Ovary (tissue), 9 donors: ENCODE data around the gene CCBE1. TPM values are rescaled to one million over a fixed set of nuclear protein-coding genes. Genes with fewer than 3 reads are reported as not detected.

Source experiments
- DNase-seq, 5 donors: peaks; one replicate each; pipeline ENCODE4 v3.0.0-alpha.2; 2019 to 2020
- H3K27ac ChIP-seq, 2 donors: fragments of 200-600 bp; one replicate each; pipeline versions ENCODE4 v1.5.1 to v1.8.0; 2019 to 2022
- H3K27me3 ChIP-seq: fragments of 200-600 bp; one replicate; pipeline ENCODE4 v1.8.0; 2022
- H3K36me3 ChIP-seq: fragments of 200-600 bp; sonication (generic); one replicate; pipeline ENCODE4 v1.5.1; 2019
- H3K4me1 ChIP-seq: one replicate; pipeline ENCODE4 v1.8.1; 2013; ENCODE audit warnings: mild to moderate bottlenecking, moderate library complexity; ENCODE audit not compliant: insufficient read depth
- H3K4me3 ChIP-seq: fragments of 200-600 bp; sonication (generic); one replicate; pipeline ENCODE4 v1.5.1; 2017
- H3K9me3 ChIP-seq, 2 donors: fragments of 200-600 bp in 1 of 2; sonication (generic) in 1 of 2; one replicate each; pipeline versions ENCODE4 v1.5.1 to v1.8.1; 2013 to 2019; ENCODE audit warnings: mild to moderate bottlenecking in 1 of 2, moderate library complexity in 1 of 2
- CTCF ChIP-seq, 3 donors: fragments of 450-650 bp in 2 of 3; fragments of 200-600 bp in 1 of 3; IDR thresholded peaks; one replicate each; pipeline versions ENCODE4 v1.5.1 to v1.8.0; 2016 to 2022; ENCODE audit warnings: antibody characterized with exemption in 3 of 3, mild to moderate bottlenecking in 1 of 3
- EP300 ChIP-seq: sonication (generic); formaldehyde crosslinking; IDR thresholded peaks from one replicate; pipeline ENCODE4 v1.6.1; 2017; ENCODE audit warnings: antibody characterized with exemption
- POLR2A ChIP-seq: fragments of 450-650 bp; IDR thresholded peaks from one replicate; pipeline ENCODE4 v1.6.1; 2017; ENCODE audit warnings: antibody characterized with exemption, mild to moderate bottlenecking, moderate library complexity
- WGBS, 3 donors: extraction: QIAGEN DNeasy Blood & Tissue Kit in 1 of 3; methylation state at CpG; one replicate each; pipeline versions ENCODE4 v1.1.5 to v1.1.7; 2013 to 2017; 5-methylcytosine and 5-hydroxymethylcytosine counted together
- intact Hi-C, 4 donors: fragments of 100-400 bp; cut with DNase I; formaldehyde crosslinking; loops; one replicate each; pipeline versions ENCODE4 v1.11.0 to v1.15.1; 2022 to 2023
- polyA plus RNA-seq, 2 donors: library from polyadenylated mRNA; stranded (reverse); fragments of 200-250 nt in 1 of 2; fragments of 350-450 nt in 1 of 2; fragmentation: Illumina TruSeq in 1 of 2; extraction: RNeasy Lipid Tissue Mini Kit (QIAGEN cat#74804) in 1 of 2; gene quantifications; one replicate each; pipeline ENCODE4 v1.2.3, GENCODE V29; 2013 to 2014
- total RNA-seq, 7 donors: library from RNA; depleted of rRNA in 2 of 7; stranded (reverse); fragments of >200 nt in 2 of 7; fragmentation: NEBNext Ultra II Directional in 3 of 7; extraction: Animal tissue kit (Norgen Biotek cat#: 25700) in 3 of 7; gene quantifications; one replicate each; pipeline versions ENCODE4 v1.1.0 to v1.2.4, GENCODE V29; 2016 to 2023
- donor health status: DM: no; HTN: no; CAD: no; lungs with moderate emphysema.
- donor health status: DM: no; HTN: no; CAD: no.
- donor health status: Bipolar disorder and iron deficiency.
- donor health status: DM: yes; HTN: yes; CAD: no.
- donor health status: DM: no; HTN: no; CAD: no.
- donor health status: DM: yes; HTN: yes; CAD: no.

CCBE1 gene
- total and polyA plus RNA-seq, 9 donors = 15.9 to 109 (median 43.9) TPM

GRCh38 chr18:59455728-59456276 lies 241.4 kb downstream of the CCBE1 start:
- 80 to 84% (median 83%) methylated on average over 12 of the region's 12 CpGs for WGBS, 3 donors
- no peak overlapping the region for H3K27ac ChIP-seq
- no peaks in the 10 kb centered on the region for H3K27me3 ChIP-seq
- intact Hi-C loops = loop anchor here in 2 of 4 donors (5.0 kb wide), 1 partner anchor 366 kb away; no protein-coding TSS in a partner anchor
- no peaks in the 10 kb centered on the region for H3K36me3 ChIP-seq
- DNase-seq = peak in 2 of 5 donors; percentile 35 to 50
- TF ChIP-seq EP300 (no peak), POLR2A (no peak)
- no peaks in the 10 kb centered on the region for H3K9me3 ChIP-seq
- peaks cover 6% of the 10 kb centered on the region for H3K4me1 ChIP-seq
- no peak overlapping the region for H3K4me3 ChIP-seq

DNA sequence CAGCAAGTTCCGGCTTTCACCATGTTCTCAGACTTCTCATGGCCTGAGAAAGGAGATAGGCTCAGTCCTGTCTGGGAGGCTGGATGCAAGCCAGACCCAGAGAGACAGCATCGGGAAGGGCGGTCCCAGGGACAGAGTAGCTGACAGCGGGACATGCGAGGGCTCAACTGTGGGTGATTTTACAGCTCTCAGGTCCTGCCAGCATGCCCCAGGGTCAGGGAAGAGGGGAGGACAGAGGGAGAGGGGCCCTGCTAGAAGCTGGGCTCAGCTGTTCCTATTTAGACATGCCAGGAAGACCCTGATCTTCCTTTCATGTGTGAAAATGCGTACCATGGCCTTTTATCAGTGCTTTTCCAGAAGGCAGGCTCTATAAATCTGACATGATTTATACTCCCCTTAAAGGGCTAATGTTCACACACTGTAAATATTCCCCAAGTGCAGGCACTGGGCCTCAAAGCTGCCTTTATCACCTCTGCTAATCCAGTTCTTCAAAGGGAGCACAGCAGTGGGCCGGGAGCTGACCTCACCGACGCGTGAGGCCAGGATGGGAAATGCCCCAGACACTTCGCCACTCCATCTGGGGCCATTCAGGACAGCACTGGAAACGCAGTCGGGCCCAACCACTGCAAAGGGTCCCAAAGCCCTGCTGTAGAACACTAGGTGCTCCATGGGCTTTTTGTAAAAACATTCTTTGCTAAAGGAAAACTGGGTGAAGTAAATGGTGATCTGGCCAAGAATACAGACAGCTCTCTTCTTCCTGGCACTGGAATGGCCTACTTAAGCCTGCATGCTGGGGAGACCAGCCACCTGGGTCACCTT lies 242.1 kb downstream of the CCBE1 start:
- H3K36me3 ChIP-seq = no peaks in the 10 kb centered on the region
- H3K27me3 ChIP-seq = no peaks in the 10 kb centered on the region
- no peaks in the 10 kb centered on the region for H3K9me3 ChIP-seq
- H3K27ac ChIP-seq = no peak overlapping the region
- intact Hi-C loops = loop anchor here in 3 of 4 donors (5.0 kb wide), 1 partner anchor 367 kb away; no protein-coding TSS in a partner anchor
- peaks cover 4% of the 10 kb centered on the region for H3K4me1 ChIP-seq
- H3K4me3 ChIP-seq = no peak overlapping the region
- no peak for DNase-seq
- TF ChIP-seq POLR2A (no peak), EP300 (no peak), CTCF (IDR thresholded peaks at IDR 0.05) (no peak)
- 75 to 83% (median 78%) methylated on average over 13 of the region's 13 CpGs for WGBS, 3 donors

DNA sequence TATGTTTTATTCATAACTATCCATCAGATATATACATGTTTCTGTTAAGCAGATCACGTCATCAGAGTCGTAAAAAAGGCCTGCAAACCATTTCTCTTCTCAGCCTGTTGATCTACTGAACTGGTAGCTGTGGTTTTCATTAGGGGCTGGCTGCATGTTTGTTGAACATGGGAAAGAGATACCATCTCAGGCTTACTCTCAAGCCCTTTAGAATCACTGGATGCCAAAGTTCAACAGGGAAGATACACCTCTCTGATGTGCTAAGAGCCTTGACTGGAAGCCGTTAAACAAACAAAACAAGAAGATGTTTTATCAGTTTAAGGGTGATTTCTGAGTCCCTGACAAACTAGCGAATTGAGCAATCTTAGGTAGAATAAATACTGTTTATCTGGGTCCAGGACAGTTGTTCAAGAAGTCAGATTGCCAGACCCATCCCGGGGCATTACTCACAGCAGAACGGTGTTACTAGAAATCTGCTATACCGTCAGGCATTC lies 243.7 kb downstream of the CCBE1 start:
- H3K4me3 ChIP-seq = no peak overlapping the region
- TF ChIP-seq POLR2A (no peak), CTCF (IDR thresholded peaks at IDR 0.05) (no peak), EP300 (no peak)
- no peaks in the 10 kb centered on the region for H3K36me3 ChIP-seq
- no peak overlapping the region for H3K27ac ChIP-seq
- WGBS, 3 donors = 79 to 88% (median 87%) methylated on average over 7 of the region's 7 CpGs
- intact Hi-C loops = loop anchor here in 1 of 4 donors (5.0 kb wide), 1 partner anchor 369 kb away; no protein-coding TSS in a partner anchor
- H3K4me1 ChIP-seq = no peaks in the 10 kb centered on the region
- no peaks in the 10 kb centered on the region for H3K9me3 ChIP-seq
- DNase-seq = no peak
- no peaks in the 10 kb centered on the region for H3K27me3 ChIP-seq

GRCh38 chr18:59451963-59452362 lies 245.3 kb downstream of the CCBE1 start:
- intact Hi-C loops = loop anchor here in 1 of 4 donors (5.0 kb wide), 1 partner anchor 370 kb away; no protein-coding TSS in a partner anchor
- Histone ChIP-seq H3K9me3 (no peaks in the 10 kb centered on the region), H3K27ac (no peak overlapping the region), H3K4me3 (no peak overlapping the region), H3K4me1 (no peaks in the 10 kb centered on the region), H3K36me3 (no peaks in the 10 kb centered on the region), H3K27me3 (no peaks in the 10 kb centered on the region)
- TF ChIP-seq POLR2A (no peak), CTCF (IDR thresholded peaks at IDR 0.05) (no peak), EP300 (no peak)
- 75 to 88% (median 81%) methylated on average over 6 of the region's 6 CpGs for WGBS, 3 donors
- DNase-seq = no peak
